Measurements from ENCODE around the gene ITPRIP. TPM values are rescaled to one million over a fixed set of nuclear protein-coding genes. Genes with fewer than 3 reads are reported as not detected.

ITPRIP gene
- total and polyA plus RNA-seq, 2 of the 8 experiments (the other 6 are each of a cell fraction or from before 2014, with no cell fraction given), result 15.3 to 16.9 TPM

DNA sequence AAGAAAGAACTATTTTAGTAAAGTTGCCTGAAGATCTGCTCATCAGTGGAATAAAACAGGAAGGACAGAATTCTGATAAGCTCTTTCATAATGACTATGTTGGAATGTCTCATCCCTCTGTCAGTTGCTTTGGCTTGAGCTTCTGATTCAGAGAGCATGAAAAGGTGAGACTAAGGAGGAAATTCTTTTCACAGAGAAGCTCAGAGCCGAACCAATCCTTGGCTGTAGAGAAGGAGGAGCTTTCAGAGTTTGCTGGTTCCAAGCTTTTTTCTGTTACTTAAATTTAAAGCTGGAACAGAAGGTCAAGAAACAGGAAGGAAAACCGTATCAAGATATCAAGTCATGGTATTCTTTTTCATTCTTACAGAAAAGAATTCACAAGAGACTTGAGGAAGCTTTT is 45.3 kb downstream of the ITPRIP start:
- Histone ChIP-seq H3K18ac (ENCODE audit: extremely low read depth, low read length) (no peak overlapping the region), H3K9ac (replicated peaks in 1 of 4; ENCODE audit: extremely low read depth in 1 of 4, low read depth in 3 of 4, low read length in 3 of 4) (no peak overlapping the region), H3K9me3 (ENCODE audit: insufficient read depth in 2 of 2, low read depth in 1 of 2, low read length in 1 of 2) (no peaks in the 10 kb centered on the region), H3K23ac (ENCODE audit: insufficient read length) (no peak overlapping the region), H3K79me2 (ENCODE audit: control insufficient read depth in 1 of 2, insufficient read depth in 2 of 2, low read length in 2 of 2) (no peaks in the 10 kb centered on the region), H3K36me3 (ENCODE audit: control insufficient read depth in 2 of 4, insufficient read depth in 4 of 4, low read length in 3 of 4) (no peaks in the 10 kb centered on the region), H4K20me1 (replicated peaks in 1 of 2; ENCODE audit: control insufficient read depth in 1 of 2, insufficient read depth in 2 of 2, low read length in 2 of 2) (no peaks in the 10 kb centered on the region), H2AK5ac (ENCODE audit: low read depth, low read length) (no peak overlapping the region), H3K4me3 (ENCODE audit: extremely low read depth in 1 of 4, insufficient read depth in 2 of 4, low read depth in 3 of 4, low read length in 4 of 4) (no peak overlapping the region), H3K27ac (ENCODE audit: low read depth, low read length) (no peak overlapping the region), H2BK12ac (ENCODE audit: low read depth, low read length) (no peak overlapping the region), H2BK15ac (ENCODE audit: low read length) (no peak overlapping the region), H3K27me3 (replicated peaks in 1 of 4; ENCODE audit: control insufficient read depth in 3 of 4, extremely low read depth in 1 of 4, insufficient read depth in 3 of 4, low read length in 3 of 4) (no peaks in the 10 kb centered on the region), H2BK120ac (replicated peaks; ENCODE audit: low read depth, low read length) (no peak overlapping the region), H3K4me1 (replicated peaks in 1 of 4; ENCODE audit: control insufficient read depth in 3 of 4, insufficient read depth in 4 of 4, low read length in 3 of 4) (peaks cover 0 to 3% (median 2%) of the 10 kb centered on the region in 4 experiments; a peak in 3 of 7 replicates), H2BK5ac (ENCODE audit: low read depth, low read length) (no peak overlapping the region), H3K4ac (replicated peaks; ENCODE audit: insufficient read length, low read depth, low read length) (no peak overlapping the region), H3K23me2 (ENCODE audit: low read depth, low read length) (no peaks in the 10 kb centered on the region), H3K56ac (replicated peaks; ENCODE audit: insufficient read length, low read depth, low read length) (no peak overlapping the region), H4K5ac (ENCODE audit: insufficient read length, low read depth, low read length) (no peak overlapping the region), H3K79me1 (ENCODE audit: low read depth, low read length) (no peaks in the 10 kb centered on the region), H3K4me2 (ENCODE audit: insufficient read depth in 1 of 2, low read depth in 2 of 2, low read length in 2 of 2) (no peak overlapping the region), H3K14ac (ENCODE audit: insufficient read length) (no peak overlapping the region), H4K91ac (replicated peaks; ENCODE audit: insufficient read length, low read length) (no peak overlapping the region), H2AFZ (ENCODE audit: low read length) (no peak overlapping the region), H2BK20ac (ENCODE audit: low read length) (no peak overlapping the region), H4K8ac (ENCODE audit: extremely low read depth, insufficient read depth, low read length) (no peak overlapping the region)
- TF ChIP-seq HDAC2 (IDR thresholded peaks at IDR 0.05; ENCODE audit: borderline replicate concordance in 1 of 2, low read depth in 2 of 2, low read length in 2 of 2), result no peak
- TF ChIP-seq JUN (IDR thresholded peaks at IDR 0.05; ENCODE audit: low read depth, low read length), result no peak
- no peak for TF ChIP-seq GTF2F1 (IDR thresholded peaks at IDR 0.05; ENCODE audit: borderline replicate concordance, low read depth, low read length)
- no peak for TF ChIP-seq EP300 (IDR thresholded peaks at IDR 0.05; ENCODE audit: borderline replicate concordance in 1 of 2, low read depth in 2 of 2, low read length in 2 of 2)
- TF ChIP-seq RNF2 (IDR thresholded peaks at IDR 0.05; ENCODE audit: borderline replicate concordance, low read depth, low read length, missing control alignments, poor library complexity, severe bottlenecking), result no peak
- no peak for TF ChIP-seq SRF (IDR thresholded peaks at IDR 0.05; ENCODE audit: low read depth, low read length)
- CTCF ChIA-PET (ENCODE audit: partially characterized antibody), result interaction anchor here (0.5 to 16.1 kb wide), 21 partner anchors 9 to 385 kb away, joined by 3 to 379 read pairs (median 5); partner anchors contain the start of genes CFAP58, GSTO1 and ITPRIP
- no peak for DNase-seq (ENCODE audit: low read depth in 1 of 2, low spot score in 2 of 2)
- no peak for FAIRE-seq
- WGBS, 2 experiments (ENCODE audit: extremely low coverage in 1 of 2, insufficient coverage in 1 of 2, insufficient read length in 1 of 2, insufficient replicate concordance in 2 of 2, low coverage in 1 of 2, low lambda C conversion rate in 2 of 2, missing lambda C conversion rate in 1 of 2), result 91% methylated on average over 2 of the region's 2 CpGs; no CpG with 5 or more reads in 1 of the 2 experiments
- POLR2A ChIA-PET (ENCODE audit: partially characterized antibody), result interaction anchor here (0.9 to 1.9 kb wide), 5 partner anchors 14 to 61 kb away, joined by 3 to 6 read pairs (median 3); partner anchors contain the start of gene CFAP58

Data from H1 (cell line).